ENCODE data around the gene VTCN1. TPM values are rescaled to one million over a fixed set of nuclear protein-coding genes. Genes with fewer than 3 reads are reported as not detected.

Gene VTCN1
- total and polyA plus RNA-seq, 2 donors (not counting 3 experiments of a cell fraction or from before 2014, with no cell fraction given), result not detected

DNA sequence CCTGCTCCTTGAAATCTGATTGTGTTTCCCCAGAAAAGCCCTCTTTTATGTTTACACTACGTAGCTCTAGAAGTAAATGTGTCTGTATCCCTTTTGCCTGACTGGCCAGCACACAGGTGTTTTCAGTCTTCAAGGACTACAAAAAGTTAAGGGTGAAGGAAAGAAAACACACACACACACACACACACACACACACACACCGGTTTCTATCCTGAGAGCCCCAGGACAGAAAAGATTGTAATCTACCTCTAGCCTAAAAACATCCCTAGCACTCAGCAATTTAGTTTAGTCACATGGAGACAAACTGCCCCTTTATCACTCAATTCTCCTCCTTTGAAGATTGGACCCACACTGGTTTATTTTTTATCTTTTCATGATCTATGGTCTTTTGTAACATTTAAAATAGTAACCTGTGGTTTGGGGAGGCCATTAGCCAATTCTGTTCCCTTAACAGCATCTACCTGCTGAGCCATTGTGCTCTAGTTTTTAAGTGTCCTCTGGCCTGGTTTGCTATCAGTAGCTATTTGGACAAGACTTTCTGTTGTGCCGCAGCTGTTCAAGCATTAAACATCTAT lies 73.4 kb downstream of the VTCN1 start:
- H3K9me3 ChIP-seq (replicated peaks; ENCODE audit: control insufficient read depth, insufficient read depth, low read length), result no peaks in the 10 kb centered on the region

DNA sequence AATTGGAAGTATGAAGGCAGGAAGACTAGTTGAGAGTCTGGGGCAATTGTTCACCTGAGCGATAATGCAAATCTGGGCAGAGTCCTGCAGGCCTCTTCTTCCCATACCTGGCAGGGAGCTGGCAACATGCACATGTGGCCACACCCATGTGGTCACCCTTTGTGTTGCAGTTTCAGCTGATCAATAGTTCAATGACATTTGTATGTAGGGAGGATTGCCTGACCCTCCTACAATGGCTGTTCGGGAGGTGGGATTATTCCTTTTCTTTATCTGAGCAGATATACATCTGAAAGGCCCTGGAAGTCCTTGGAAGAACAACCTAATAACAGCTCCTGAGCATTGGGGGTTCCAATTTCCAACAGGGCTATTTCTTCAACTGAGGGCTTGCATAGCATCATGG lies 74.0 kb downstream of the VTCN1 start:
- Histone ChIP-seq H3K79me2 (ENCODE audit: control insufficient read depth, insufficient read depth, low read length) (no peaks in the 10 kb centered on the region), H3K9ac (replicated peaks; ENCODE audit: extremely low read depth, insufficient read depth, low read length) (no peak overlapping the region), H3K4me3 (replicated peaks in 1 of 3; ENCODE audit: insufficient read depth in 1 of 3, low read depth in 1 of 3, low read length in 3 of 3) (no peak overlapping the region), H3K9me1 (replicated peaks; ENCODE audit: control insufficient read depth, extremely low read depth, insufficient read depth, low read length) (no peaks in the 10 kb centered on the region), H3K4me1 (ENCODE audit: control insufficient read depth, extremely low read depth, insufficient read depth, low read length) (no peaks in the 10 kb centered on the region), H3K27ac (ENCODE audit: insufficient read depth, low read depth, low read length) (no peak overlapping the region), H2AFZ (ENCODE audit: low read depth, low read length) (no peak overlapping the region), H3K4me2 (ENCODE audit: insufficient read depth, low read length) (no peak overlapping the region), H3K36me3 (ENCODE audit: control insufficient read depth in 2 of 2, extremely low read depth in 1 of 2, insufficient read depth in 2 of 2, low read length in 2 of 2) (no peaks in the 10 kb centered on the region), H4K20me1 (replicated peaks; ENCODE audit: control insufficient read depth, extremely low read depth, insufficient read depth, low read length) (no peaks in the 10 kb centered on the region), H3K27me3 (ENCODE audit: control insufficient read depth in 2 of 2, insufficient read depth in 2 of 2, low read length in 2 of 2) (peaks cover 0 to 3% of the 10 kb centered on the region in 2 experiments), H3K9me3 (replicated peaks; ENCODE audit: control insufficient read depth, insufficient read depth, low read length) (no peaks in the 10 kb centered on the region)
- FAIRE-seq, result no peak
- DNase-seq (ENCODE audit: low read depth, low spot score), result no peak
- ChIA-PET POLR2A (no interaction called here), CTCF (interaction anchor here (0.7 kb wide), 1 partner anchor 8 kb away, joined by 5 read pairs; no protein-coding TSS in a partner anchor)
- dilution Hi-C loops (cut with MboI; ENCODE audit: extremely low pct_ligation_motif_present, low sequenced_read_pairs) (no loop called here), intact Hi-C loops (cut with micrococcal nuclease) (no loop called here)
- TF ChIP-seq JUN (IDR thresholded peaks at IDR 0.05; ENCODE audit: borderline replicate concordance, insufficient read depth, insufficient read length, low read depth) (no peak), MYC (IDR thresholded peaks at IDR 0.05; ENCODE audit: low read depth, low read length) (no peak), POLR2AphosphoS5 (IDR thresholded peaks at IDR 0.05; ENCODE audit: insufficient read depth, low read depth, low read length) (no peak), GATA2 (IDR thresholded peaks at IDR 0.05; ENCODE audit: insufficient read depth, insufficient read length, low read depth, low read length) (no peak)
- TF ChIP-seq, protein P1, sequence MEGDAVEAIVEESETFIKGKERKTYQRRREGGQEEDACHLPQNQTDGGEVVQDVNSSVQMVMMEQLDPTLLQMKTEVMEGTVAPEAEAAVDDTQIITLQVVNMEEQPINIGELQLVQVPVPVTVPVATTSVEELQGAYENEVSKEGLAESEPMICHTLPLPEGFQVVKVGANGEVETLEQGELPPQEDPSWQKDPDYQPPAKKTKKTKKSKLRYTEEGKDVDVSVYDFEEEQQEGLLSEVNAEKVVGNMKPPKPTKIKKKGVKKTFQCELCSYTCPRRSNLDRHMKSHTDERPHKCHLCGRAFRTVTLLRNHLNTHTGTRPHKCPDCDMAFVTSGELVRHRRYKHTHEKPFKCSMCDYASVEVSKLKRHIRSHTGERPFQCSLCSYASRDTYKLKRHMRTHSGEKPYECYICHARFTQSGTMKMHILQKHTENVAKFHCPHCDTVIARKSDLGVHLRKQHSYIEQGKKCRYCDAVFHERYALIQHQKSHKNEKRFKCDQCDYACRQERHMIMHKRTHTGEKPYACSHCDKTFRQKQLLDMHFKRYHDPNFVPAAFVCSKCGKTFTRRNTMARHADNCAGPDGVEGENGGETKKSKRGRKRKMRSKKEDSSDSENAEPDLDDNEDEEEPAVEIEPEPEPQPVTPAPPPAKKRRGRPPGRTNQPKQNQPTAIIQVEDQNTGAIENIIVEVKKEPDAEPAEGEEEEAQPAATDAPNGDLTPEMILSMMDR (IDR thresholded peaks at IDR 0.05; ENCODE audit: extremely low read depth in 1 of 2, insufficient read depth in 1 of 2, low read depth in 1 of 2, low read length in 2 of 2), result no peak
- TF ChIP-seq, protein P2, sequence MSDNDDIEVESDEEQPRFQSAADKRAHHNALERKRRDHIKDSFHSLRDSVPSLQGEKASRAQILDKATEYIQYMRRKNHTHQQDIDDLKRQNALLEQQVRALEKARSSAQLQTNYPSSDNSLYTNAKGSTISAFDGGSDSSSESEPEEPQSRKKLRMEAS (IDR thresholded peaks at IDR 0.05; ENCODE audit: insufficient read depth, insufficient read length), result no peak
- no TSS peak for BruUV-seq (replicated peaks)

More for the DNA sequence above, 73.4 kb downstream of the VTCN1 start:
- Histone ChIP-seq H3K79me2 (ENCODE audit: control insufficient read depth, insufficient read depth, low read length) (no peaks in the 10 kb centered on the region), H3K27me3 (ENCODE audit: control insufficient read depth in 2 of 2, insufficient read depth in 2 of 2, low read length in 2 of 2) (peaks cover 0 to 3% of the 10 kb centered on the region in 2 experiments), H2AFZ (ENCODE audit: low read depth, low read length) (no peak overlapping the region), H3K36me3 (ENCODE audit: control insufficient read depth in 2 of 2, extremely low read depth in 1 of 2, insufficient read depth in 2 of 2, low read length in 2 of 2) (no peaks in the 10 kb centered on the region), H3K9me1 (replicated peaks; ENCODE audit: control insufficient read depth, extremely low read depth, insufficient read depth, low read length) (no peaks in the 10 kb centered on the region), H3K27ac (ENCODE audit: insufficient read depth, low read depth, low read length) (no peak overlapping the region), H3K4me2 (ENCODE audit: insufficient read depth, low read length) (no peak overlapping the region), H3K4me3 (replicated peaks in 1 of 3; ENCODE audit: insufficient read depth in 1 of 3, low read depth in 1 of 3, low read length in 3 of 3) (no peak overlapping the region), H3K9ac (replicated peaks; ENCODE audit: extremely low read depth, insufficient read depth, low read length) (no peak overlapping the region), H3K4me1 (ENCODE audit: control insufficient read depth, extremely low read depth, insufficient read depth, low read length) (no peaks in the 10 kb centered on the region), H4K20me1 (replicated peaks; ENCODE audit: control insufficient read depth, extremely low read depth, insufficient read depth, low read length) (no peaks in the 10 kb centered on the region)
- TF ChIP-seq POLR2A (IDR thresholded peaks at IDR 0.05; ENCODE audit: low read depth, low read length), result no peak
- no peak for TF ChIP-seq MYC (IDR thresholded peaks at IDR 0.05; ENCODE audit: low read depth, low read length)
- TF ChIP-seq GATA2 (IDR thresholded peaks at IDR 0.05; ENCODE audit: insufficient read depth, insufficient read length, low read depth, low read length), result no peak
- no peak for TF ChIP-seq EZH2 (IDR thresholded peaks at IDR 0.05; ENCODE audit: borderline replicate concordance, low read depth, low read length, severe bottlenecking)
- dilution Hi-C loops (cut with MboI; ENCODE audit: extremely low pct_ligation_motif_present, low sequenced_read_pairs), result no loop called here
- BruUV-seq (replicated peaks), result no TSS peak
- POLR2A ChIA-PET, result no interaction called here
- intact Hi-C loops (cut with micrococcal nuclease), result no loop called here
- no peak for FAIRE-seq
- DNase-seq (ENCODE audit: low read depth, low spot score), result no peak
- CTCF ChIA-PET, result interaction anchor here (0.7 to 1.4 kb wide), 2 partner anchors 9 kb away, joined by 5 to 10 read pairs; no protein-coding TSS in a partner anchor
